HG03521 (cell line): ENCODE results near the gene ABCC4.
"Not testable (repeated sequence)": the region's sequence is repeated elsewhere in the genome, so short reads cannot be mapped to it uniquely, and the experiment has no call there.

Experiments used
- ATAC-seq: cut with Tn5 transposase; IDR thresholded peaks from one replicate; pipeline ENCODE4 v1.9.1; 2021; ENCODE audit warnings: mild to moderate bottlenecking, moderate library complexity; ENCODE audit not compliant: unreplicated experiment

The ABCC4 gene

GRCh38 chr13:95174517-95174916, 126.7 kb downstream of the ABCC4 start:
- ATAC-seq, result no peak

- no peak for ATAC-seq
Measured at GRCh38 chr13:95168191-95168590, 133.1 kb downstream of the ABCC4 start.

GRCh38 chr13:95167003-95167402, 134.2 kb downstream of the ABCC4 start:
- not testable (repeated sequence) for ATAC-seq

- ATAC-seq, result no peak
Measured at GRCh38 chr13:95164830-95165229, 136.4 kb downstream of the ABCC4 start.

GRCh38 chr13:95160112-95160906, 140.9 kb downstream of the ABCC4 start:
- ATAC-seq, result no peak

GRCh38 chr13:95159458-95159857, 141.8 kb downstream of the ABCC4 start:
- no peak for ATAC-seq

- no peak for ATAC-seq
Measured at GRCh38 chr13:95156208-95156607, 145.0 kb downstream of the ABCC4 start.

GRCh38 chr13:95155504-95155903, 145.7 kb downstream of the ABCC4 start:
- no peak for ATAC-seq

GRCh38 chr13:95155093-95155492, 146.2 kb downstream of the ABCC4 start:
- no peak for ATAC-seq

GRCh38 chr13:95154413-95154886, 146.8 kb downstream of the ABCC4 start:
- no peak for ATAC-seq

GRCh38 chr13:95153647-95154412, 147.4 kb downstream of the ABCC4 start:
- no peak for ATAC-seq

GRCh38 chr13:95151942-95152587, 149.2 kb downstream of the ABCC4 start:
- no peak for ATAC-seq

- ATAC-seq, result no peak
Measured at GRCh38 chr13:95150555-95150954, 150.7 kb downstream of the ABCC4 start.

- no peak for ATAC-seq
Measured at GRCh38 chr13:95146486-95146885, 154.8 kb downstream of the ABCC4 start.

GRCh38 chr13:95145587-95145986, 155.7 kb downstream of the ABCC4 start:
- no peak for ATAC-seq

- no peak for ATAC-seq
Measured at GRCh38 chr13:95140502-95140901, 160.7 kb downstream of the ABCC4 start.

- no peak for ATAC-seq
Measured at GRCh38 chr13:95138876-95139585, 162.2 kb downstream of the ABCC4 start.

GRCh38 chr13:95137096-95137495, 164.2 kb downstream of the ABCC4 start:
- ATAC-seq, result peak; percentile 58

GRCh38 chr13:95136638-95137037, 164.6 kb downstream of the ABCC4 start:
- ATAC-seq, result no peak

GRCh38 chr13:95133498-95133897, 167.8 kb downstream of the ABCC4 start:
- no peak for ATAC-seq

GRCh38 chr13:95129004-95129403, 172.2 kb downstream of the ABCC4 start:
- ATAC-seq, result no peak
